Stimulated activated naive CD4-positive, alpha-beta T cell treated with Interleukin-2 at 50 U/mL for 16 hours (primary cell): Measurements from ENCODE around the gene NDUFS5.
"Not testable (repeated sequence)": the region's sequence is repeated elsewhere in the genome, so short reads cannot be mapped to it uniquely, and the experiment has no call there.

ENCODE experiments used
- DNase-seq: peaks from one replicate; lab custom pipeline; 2025; lab: John Stamatoyannopoulos, UW

Gene NDUFS5

GRCh38 chr1:39026051-39026865 is at the start of gene NDUFS5:
NDUFS5 (plus strand) TSS chr1:39026350; CDS start chr1:39028725, 2,375 bp downstream.
- peak; percentile 78 for DNase-seq

- DNase-seq, result peak; percentile 33
Measured at GRCh38 chr1:38977399-38978244, 48.5 kb upstream of the NDUFS5 start.

GRCh38 chr1:38978245-38978542 is 48.0 kb upstream of the NDUFS5 start:
- DNase-seq, result not testable (repeated sequence)

GRCh38 chr1:38979380-38979779 is 46.8 kb upstream of the NDUFS5 start:
- DNase-seq, result not testable (repeated sequence)

GRCh38 chr1:38989979-38990378 is 36.2 kb upstream of the NDUFS5 start:
- DNase-seq, result no peak

- DNase-seq, result no peak
Measured at GRCh38 chr1:38990386-38990737, 35.8 kb upstream of the NDUFS5 start.

GRCh38 chr1:38990738-38991637 is 35.2 kb upstream of the NDUFS5 start, which contains the start of gene AKIRIN1:
AKIRIN1 (plus strand) TSS chr1:38991276; CDS start chr1:38991381, 105 bp downstream.
- DNase-seq, result peak; percentile 96

GRCh38 chr1:38991638-38992411 is 34.3 kb upstream of the NDUFS5 start:
- peak; percentile 3 for DNase-seq

- no peak for DNase-seq
Measured at GRCh38 chr1:38992412-38993111, 33.6 kb upstream of the NDUFS5 start.

- DNase-seq, result no peak
Measured at GRCh38 chr1:38994196-38994595, 32.0 kb upstream of the NDUFS5 start.

- no peak for DNase-seq
Measured at GRCh38 chr1:38997034-38997900, 28.9 kb upstream of the NDUFS5 start.

GRCh38 chr1:38997901-38998190 is 28.3 kb upstream of the NDUFS5 start:
- no peak for DNase-seq

GRCh38 chr1:39001516-39002421 is 24.4 kb upstream of the NDUFS5 start:
- DNase-seq, result no peak

- DNase-seq, result no peak
Measured at GRCh38 chr1:39003281-39003680, 22.9 kb upstream of the NDUFS5 start.

GRCh38 chr1:39003794-39004193 is 22.4 kb upstream of the NDUFS5 start:
- DNase-seq, result no peak

- DNase-seq, result no peak
Measured at GRCh38 chr1:39006287-39006686, 19.9 kb upstream of the NDUFS5 start.

- DNase-seq, result no peak
Measured at GRCh38 chr1:39006726-39007645, 19.2 kb upstream of the NDUFS5 start.

GRCh38 chr1:39014956-39015355 is 11.2 kb upstream of the NDUFS5 start:
- not testable (repeated sequence) for DNase-seq
